GM13976 (cell line): ENCODE results near the gene LMOD1.
"Not testable (repeated sequence)": the region's sequence is repeated elsewhere in the genome, so short reads cannot be mapped to it uniquely, and the experiment has no call there.

Experiments used
- DNase-seq: peaks from one replicate; pipeline ENCODE4 v3.0.0; 2012; ENCODE audit warnings: low spot score
- in situ Hi-C: fragments of 300-500 bp; cut with MboI; formaldehyde crosslinking; loops from one replicate; pipeline ENCODE4 v1.12.0; 2022; ENCODE audit warnings: low sequenced_read_pairs, mixed read lengths, inconsistent platforms; ENCODE audit not compliant: unreplicated experiment
- TF ChIP-seq, protein P1 (sequence below): IDR thresholded peaks from 2 replicates; pipeline ENCODE4 v1.5.1; 2012; ENCODE audit warnings: borderline replicate concordance, mild to moderate bottlenecking; ENCODE audit not compliant: insufficient read depth; ENCODE audit errors: extremely low read depth, missing control alignments, control extremely low read depth

Gene LMOD1

DNA sequence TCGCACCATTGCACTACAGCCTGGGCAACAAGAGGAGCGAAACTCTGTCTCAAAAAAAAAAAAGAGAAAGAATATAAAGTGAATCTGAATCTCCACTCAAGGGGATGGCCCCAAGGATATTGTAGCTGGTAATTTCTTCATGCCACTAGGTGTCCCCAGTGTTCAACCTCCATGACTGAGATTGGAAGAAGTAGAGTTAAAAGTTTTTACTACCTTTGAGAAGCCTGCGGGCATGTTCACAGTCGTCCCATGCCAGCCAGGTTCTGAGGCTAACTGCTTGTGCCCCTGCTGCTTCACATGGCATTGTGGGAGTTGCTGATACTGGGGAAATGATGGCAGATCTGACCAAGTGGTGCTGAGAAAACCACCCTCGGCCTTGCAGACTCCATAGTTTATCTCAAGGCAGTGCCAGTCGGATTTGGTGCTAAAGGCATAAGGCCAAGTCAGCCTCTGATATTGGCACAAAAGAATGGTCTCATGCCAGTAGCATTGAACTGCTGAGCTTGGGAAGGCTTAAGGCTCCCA, 68.4 kb downstream of the LMOD1 start:
- TF ChIP-seq, protein P1, sequence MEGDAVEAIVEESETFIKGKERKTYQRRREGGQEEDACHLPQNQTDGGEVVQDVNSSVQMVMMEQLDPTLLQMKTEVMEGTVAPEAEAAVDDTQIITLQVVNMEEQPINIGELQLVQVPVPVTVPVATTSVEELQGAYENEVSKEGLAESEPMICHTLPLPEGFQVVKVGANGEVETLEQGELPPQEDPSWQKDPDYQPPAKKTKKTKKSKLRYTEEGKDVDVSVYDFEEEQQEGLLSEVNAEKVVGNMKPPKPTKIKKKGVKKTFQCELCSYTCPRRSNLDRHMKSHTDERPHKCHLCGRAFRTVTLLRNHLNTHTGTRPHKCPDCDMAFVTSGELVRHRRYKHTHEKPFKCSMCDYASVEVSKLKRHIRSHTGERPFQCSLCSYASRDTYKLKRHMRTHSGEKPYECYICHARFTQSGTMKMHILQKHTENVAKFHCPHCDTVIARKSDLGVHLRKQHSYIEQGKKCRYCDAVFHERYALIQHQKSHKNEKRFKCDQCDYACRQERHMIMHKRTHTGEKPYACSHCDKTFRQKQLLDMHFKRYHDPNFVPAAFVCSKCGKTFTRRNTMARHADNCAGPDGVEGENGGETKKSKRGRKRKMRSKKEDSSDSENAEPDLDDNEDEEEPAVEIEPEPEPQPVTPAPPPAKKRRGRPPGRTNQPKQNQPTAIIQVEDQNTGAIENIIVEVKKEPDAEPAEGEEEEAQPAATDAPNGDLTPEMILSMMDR: peak; percentile 38
- in situ Hi-C loops: loop anchor here (25.0 kb wide), 1 partner anchor 234 kb away; the partner anchor contains the start of gene GPR37L1
- peak; percentile 48 for DNase-seq

DNA sequence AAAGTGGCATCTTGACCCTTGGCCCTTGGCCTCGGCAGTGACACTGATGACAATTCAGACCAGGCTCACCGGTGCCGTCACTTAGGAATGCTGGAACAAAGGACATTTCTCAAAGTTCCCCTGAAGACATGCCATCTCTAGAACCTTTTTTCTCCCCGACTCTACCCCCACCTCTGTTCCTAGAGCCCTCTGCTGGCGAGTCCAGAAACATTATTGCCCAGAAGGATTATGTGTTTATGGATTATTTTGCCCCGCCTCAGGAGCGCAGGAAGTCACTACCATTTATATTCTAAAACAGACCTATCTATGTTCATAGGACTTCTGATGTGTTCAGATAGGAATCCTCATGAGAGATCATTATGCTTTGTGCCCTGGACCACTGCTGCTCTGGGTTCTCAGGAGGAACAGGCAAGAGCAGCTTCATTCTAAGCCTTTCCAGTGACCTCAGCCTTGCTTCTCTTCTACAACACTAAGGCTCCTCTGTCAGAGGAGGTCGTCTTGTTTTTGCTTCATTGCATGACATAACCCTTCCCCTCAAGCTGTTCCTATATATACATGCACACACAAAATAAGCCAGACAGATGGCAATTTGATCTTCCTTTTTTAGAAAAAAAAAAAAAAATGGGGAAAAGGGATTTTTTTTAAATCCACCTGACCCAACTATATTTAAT, 70.1 kb downstream of the LMOD1 start:
- DNase-seq: no peak
- in situ Hi-C loops: loop anchor here (25.0 kb wide), 1 partner anchor 236 kb away; the partner anchor contains the start of gene GPR37L1
- TF ChIP-seq, protein P1: no peak

DNA sequence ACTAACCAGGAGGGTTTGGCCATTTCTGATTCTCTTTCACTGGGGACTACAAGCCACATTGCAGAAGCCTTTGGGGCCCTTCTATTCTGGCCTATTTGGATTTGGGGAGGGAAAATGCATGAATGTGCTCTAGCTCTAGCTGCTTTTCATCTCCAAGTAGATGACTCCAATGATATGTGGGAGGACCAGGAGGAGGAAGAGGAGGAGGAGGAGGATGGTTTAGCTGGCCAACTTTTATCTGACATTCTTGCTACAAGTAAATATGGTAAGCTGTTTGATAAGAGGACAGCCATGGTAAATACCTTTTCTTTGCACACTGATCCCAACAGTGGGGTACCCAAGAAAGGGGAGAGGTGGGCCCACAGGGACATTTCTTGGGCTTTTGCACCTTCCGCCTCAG, 71.7 kb downstream of the LMOD1 start:
- TF ChIP-seq, protein P1: no peak
- in situ Hi-C loops: loop anchor here (25.0 kb wide), 1 partner anchor 238 kb away; the partner anchor contains the start of gene GPR37L1
- DNase-seq: no peak

DNA sequence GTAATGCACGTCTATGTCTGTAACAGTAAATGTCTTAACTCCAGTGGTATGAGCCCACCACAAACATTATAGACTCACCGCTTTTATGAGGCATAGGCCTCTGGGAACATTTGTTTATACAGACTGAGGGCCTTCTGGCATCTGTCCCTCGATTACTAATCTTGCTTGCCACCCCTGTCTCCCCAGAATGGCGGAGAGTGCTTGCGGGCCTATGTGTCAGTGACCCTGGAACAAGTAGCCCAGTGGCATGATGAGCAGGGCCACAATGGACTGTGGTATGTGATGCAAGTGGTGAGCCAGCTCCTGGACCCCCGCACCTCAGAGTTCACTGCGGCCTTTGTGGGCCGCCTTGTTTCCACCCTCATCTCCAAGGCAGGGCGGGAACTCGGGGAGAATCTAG, 76.0 kb downstream of the LMOD1 start:
- in situ Hi-C loops: no loop called here
- TF ChIP-seq, protein P1: no peak
- no peak for DNase-seq

DNA sequence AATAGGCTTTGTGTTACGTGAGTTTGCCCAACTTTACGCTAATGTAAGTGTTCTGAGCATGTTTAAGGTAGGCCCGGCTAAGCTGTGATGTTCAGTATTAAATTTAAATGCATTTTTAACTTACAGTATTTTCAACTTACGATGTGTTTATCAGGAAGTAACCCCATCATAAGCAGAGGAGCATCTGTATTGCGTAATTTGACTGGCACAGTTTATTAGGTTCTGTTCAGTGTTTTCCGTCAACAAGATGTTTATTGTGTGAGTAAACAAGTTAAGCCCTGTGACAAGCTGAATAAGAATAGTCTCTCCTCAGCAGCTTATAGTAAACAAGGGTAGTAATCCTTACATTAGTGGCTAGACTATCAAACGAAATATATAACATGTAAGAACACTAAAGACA, 84.9 kb downstream of the LMOD1 start:
- TF ChIP-seq, protein P1: no peak
- no peak for DNase-seq
- in situ Hi-C loops: no loop called here

DNA sequence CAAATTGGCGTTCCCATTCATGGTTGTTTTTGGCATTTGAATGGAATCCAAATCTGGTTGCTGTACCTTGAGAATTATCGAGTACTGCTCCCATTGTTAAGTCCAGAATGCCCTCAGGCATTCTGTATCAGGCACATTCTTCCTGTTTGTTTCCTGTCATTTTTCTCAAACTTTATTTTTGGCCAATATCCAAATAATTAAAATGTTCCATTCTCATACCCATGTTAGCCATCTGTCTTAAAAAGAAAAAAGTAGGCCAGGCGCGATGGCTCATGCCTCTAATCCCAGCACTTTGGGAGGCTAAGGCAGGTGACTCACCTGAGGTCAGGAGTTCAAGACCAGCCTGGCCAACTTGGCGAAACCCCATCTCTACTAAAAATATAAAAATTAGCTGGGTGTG, 86.9 kb downstream of the LMOD1 start:
- TF ChIP-seq, protein P1: no peak
- DNase-seq: no peak
- in situ Hi-C loops: no loop called here

DNA sequence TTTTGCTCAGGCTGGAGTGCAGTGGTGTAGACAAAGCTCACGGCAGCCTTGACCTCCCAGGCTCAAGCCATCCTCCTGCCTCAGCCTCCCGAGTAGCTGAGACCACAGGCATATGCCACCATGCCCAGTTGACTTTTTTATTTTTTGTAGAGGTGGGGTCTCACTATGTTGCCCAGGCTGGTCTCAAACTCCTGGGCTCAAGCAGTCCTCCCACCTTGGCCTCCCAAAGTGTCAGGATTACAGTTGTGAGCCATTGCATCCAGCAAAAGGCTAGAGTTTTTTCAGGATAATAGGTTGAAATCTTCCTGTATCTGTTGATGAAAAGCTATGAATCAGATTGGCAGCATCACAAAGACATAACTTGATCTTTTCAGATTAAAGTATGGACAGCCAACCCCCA, 89.6 kb downstream of the LMOD1 start:
- in situ Hi-C loops: not testable (repeated sequence)

More for the DNA sequence above, 89.6 kb downstream of the LMOD1 start:
- not testable (repeated sequence) for DNase-seq
